Activated CD8-positive, alpha-beta memory T cell treated with anti-CD3 and anti-CD28 coated beads, Interleukin-2, amount 50 U/mL, for 1 hour (primary cell): ENCODE results near the gene SENP8.

Source experiments
- DNase-seq: peaks from one replicate; pipeline ENCODE4 v3.0.0-alpha.2; 2020; ENCODE audit errors: extremely low read depth

Gene SENP8

DNA sequence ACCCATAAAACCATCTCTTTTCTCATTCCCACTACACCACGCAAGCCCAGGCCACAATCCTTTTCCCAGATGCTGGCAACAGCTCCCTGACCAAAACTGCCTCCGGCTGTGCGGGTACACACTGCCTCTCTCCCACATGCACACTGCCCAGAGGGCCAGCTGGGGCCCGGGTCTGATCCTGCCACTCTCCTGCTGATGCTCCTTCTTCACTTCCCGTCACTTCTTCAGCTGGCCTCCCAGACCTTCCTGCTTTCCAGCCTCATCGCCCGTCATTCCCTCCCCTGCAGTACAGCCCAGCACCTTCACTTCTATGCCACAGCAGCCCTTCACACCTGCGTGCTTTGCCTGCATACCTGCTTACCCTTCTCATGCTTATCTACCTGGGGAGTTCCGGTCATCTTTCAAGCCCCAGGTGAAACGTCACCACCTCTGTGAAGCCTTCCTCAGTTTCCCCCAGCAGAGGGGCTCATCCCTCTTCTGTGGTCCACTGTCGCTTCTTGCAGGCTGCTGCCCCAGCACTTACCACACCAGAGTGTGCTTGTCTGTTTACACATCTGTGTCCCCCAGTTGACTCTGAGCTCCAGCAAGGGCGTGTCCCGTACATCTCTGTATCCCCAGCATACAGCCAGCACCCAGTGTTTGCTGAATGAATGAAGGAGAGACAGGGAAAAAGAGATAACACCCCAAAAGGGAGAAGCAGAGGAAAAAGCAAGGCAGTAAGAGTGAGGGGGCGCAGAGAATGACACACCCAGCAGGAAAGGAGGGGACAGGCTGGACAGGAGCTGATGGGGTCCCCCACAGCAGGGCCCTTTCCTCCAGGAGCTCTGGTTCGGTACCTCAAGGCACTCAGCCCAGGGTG, 57.2 kb downstream of the SENP8 start:
- no peak for DNase-seq

- DNase-seq: no peak
Observed at GRCh38 chr15:72176159-72176558, 58.0 kb downstream of the SENP8 start.

DNA sequence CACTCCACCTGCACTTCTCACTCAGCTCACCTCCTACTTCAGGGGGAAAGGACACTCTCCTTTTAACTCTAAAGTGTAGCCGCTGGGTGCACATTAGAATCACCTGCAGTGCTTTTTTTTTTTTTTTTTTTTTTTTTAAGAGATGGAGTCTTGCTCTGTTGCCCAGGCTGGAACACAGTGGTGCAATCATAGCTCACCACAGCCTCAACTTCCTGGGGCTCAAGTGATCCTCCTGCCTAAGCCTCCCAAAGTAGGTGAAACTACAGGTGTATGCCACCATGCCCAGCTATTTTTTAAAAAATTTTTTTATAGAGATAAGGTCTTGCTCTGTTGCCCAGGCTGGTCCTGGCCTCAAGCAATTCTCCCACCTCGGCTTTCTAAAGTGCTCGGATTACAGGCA, 58.5 kb downstream of the SENP8 start:
- no peak for DNase-seq

- no peak for DNase-seq
Observed at GRCh38 chr15:72178976-72179585, 60.9 kb downstream of the SENP8 start.

- no peak for DNase-seq
Observed at GRCh38 chr15:72179950-72180581, 61.9 kb downstream of the SENP8 start.

- DNase-seq: no peak
Observed at GRCh38 chr15:72180761-72181324, 62.6 kb downstream of the SENP8 start.

- DNase-seq: no peak
Observed at GRCh38 chr15:72182244-72182643, 64.0 kb downstream of the SENP8 start.

DNA sequence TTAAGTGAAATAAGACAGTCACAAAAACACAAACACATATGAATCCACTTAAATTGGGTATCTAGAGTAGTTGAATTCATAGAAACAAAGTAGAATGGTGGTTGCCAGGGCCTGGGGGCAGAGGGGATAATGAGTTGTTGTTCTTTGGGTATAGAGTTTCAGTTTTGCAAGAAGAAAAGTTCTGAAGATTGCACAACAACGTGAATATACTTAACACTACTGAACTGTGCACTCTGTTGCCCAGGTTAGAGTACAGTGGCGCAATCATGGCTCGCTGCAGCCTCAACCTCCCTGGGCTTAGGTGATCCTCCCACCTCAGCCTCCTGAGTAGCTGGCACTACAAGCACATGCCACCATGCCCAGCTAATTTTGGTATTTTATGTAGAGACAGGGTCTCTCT, 64.5 kb downstream of the SENP8 start:
- no peak for DNase-seq

- no peak for DNase-seq
Observed at GRCh38 chr15:72183781-72184164, 65.6 kb downstream of the SENP8 start.

- DNase-seq: no peak
Observed at GRCh38 chr15:72184165-72184811, 66.1 kb downstream of the SENP8 start.

GRCh38 chr15:72189250-72189902, 71.2 kb downstream of the SENP8 start:
- DNase-seq: no peak

GRCh38 chr15:72192416-72192815, 74.2 kb downstream of the SENP8 start:
- no peak for DNase-seq
